Keratinocyte (primary cell): ENCODE measurements around the gene ITIH3.

Experiments used
- CTCF ChIP-seq, 3 experiments: IDR thresholded peaks in 1 of 3; conservative IDR thresholded peaks in 1 of 3; optimal IDR thresholded peaks in 1 of 3; 2 replicates in 2 of 3; 3 replicates in 1 of 3; pipeline versions ENCODE3 to v1.5.1; 2011; ENCODE audit warnings: low read length in 3 of 3, mild to moderate bottlenecking in 3 of 3, moderate library complexity in 2 of 3, control low read depth in 1 of 3, inconsistent platforms in 1 of 3; ENCODE audit not compliant: insufficient read depth in 2 of 3; ENCODE audit errors: extremely low read depth in 1 of 3
- EZH2 ChIP-seq: IDR thresholded peaks from one replicate; pipeline ENCODE4 v1.6.1; 2012; ENCODE audit warnings: inconsistent platforms, mild to moderate bottlenecking, low read length, moderate library complexity

- TF ChIP-seq CTCF (optimal IDR thresholded peaks at IDR 0.05 in 1 of 3, IDR thresholded peaks at IDR 0.05 in 1 of 3, conservative IDR thresholded peaks at IDR 0.05 in 1 of 3; ENCODE audit: extremely low read depth in 1 of 3, insufficient read depth in 2 of 3, low read length in 3 of 3) (no peak), EZH2 (no peak)
These were observed 21.1 kb upstream of the ITIH3 start for GRCh38 chr3:52773361-52774065.
